Measurements from ENCODE around the gene PLEKHA7.

DNA sequence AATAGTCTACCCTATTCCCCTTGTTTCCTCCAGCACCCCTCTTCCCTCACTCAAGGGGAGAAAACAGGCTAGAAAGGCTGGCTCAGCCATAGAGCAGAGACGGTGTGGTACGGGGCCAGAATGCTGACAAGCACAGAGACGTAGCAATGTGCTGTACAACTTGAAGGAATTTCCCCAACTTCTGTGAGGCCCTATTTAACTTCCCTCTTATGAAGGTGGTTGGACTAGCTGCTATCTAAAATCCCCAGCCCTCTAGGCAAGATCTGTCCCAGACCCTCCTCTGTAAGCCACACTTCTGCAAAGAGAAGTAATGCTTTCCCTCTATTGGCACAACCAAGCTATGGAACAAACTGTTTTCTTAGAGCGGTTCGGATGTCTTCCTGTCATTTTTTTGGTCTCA is 37.8 kb downstream of the PLEKHA7 start:
- TF ChIP-seq EZH2 (IDR thresholded peaks at IDR 0.05; ENCODE audit: insufficient read depth, poor library complexity, severe bottlenecking) (no peak), EZH2phosphoT487 (IDR thresholded peaks at IDR 0.05; ENCODE audit: insufficient read depth, low read depth) (no peak)
